ENCODE results near the gene DOK4.

Gene DOK4

GRCh38 chr16:57476546-57477410 lies 9.5 kb downstream of the DOK4 start:
- no peak for DNase-seq (ENCODE audit: low read depth)

- no peak for DNase-seq (ENCODE audit: low read depth)
Measured at GRCh38 chr16:57475711-57476339, 10.5 kb downstream of the DOK4 start.

- DNase-seq (ENCODE audit: low read depth) = no peak
Measured at GRCh38 chr16:57474671-57475661, 11.3 kb downstream of the DOK4 start.

- DNase-seq (ENCODE audit: low read depth) = no peak
Measured at GRCh38 chr16:57473906-57474305, 12.4 kb downstream of the DOK4 start.

- no peak for DNase-seq (ENCODE audit: low read depth)
Measured at GRCh38 chr16:57473176-57473840, 13.0 kb downstream of the DOK4 start.

- no peak for DNase-seq (ENCODE audit: low read depth)
Measured at GRCh38 chr16:57472665-57473060, 13.6 kb downstream of the DOK4 start.

- DNase-seq (ENCODE audit: low read depth) = no peak
Measured at GRCh38 chr16:57471852-57472664, 14.2 kb downstream of the DOK4 start.

- no peak for DNase-seq (ENCODE audit: low read depth)
Measured at GRCh38 chr16:57471209-57471608, 15.1 kb downstream of the DOK4 start.

GRCh38 chr16:57470711-57471110 lies 15.6 kb downstream of the DOK4 start:
- no peak for DNase-seq (ENCODE audit: low read depth)

- no peak for DNase-seq (ENCODE audit: low read depth)
Measured at GRCh38 chr16:57469917-57470470, 16.3 kb downstream of the DOK4 start.

- no peak for DNase-seq (ENCODE audit: low read depth)
Measured at GRCh38 chr16:57469046-57469445, 17.2 kb downstream of the DOK4 start.

- no peak for DNase-seq (ENCODE audit: low read depth)
Measured at GRCh38 chr16:57468346-57468745, 17.9 kb downstream of the DOK4 start.

- no peak for DNase-seq (ENCODE audit: low read depth)
Measured at GRCh38 chr16:57464523-57464922, 21.8 kb downstream of the DOK4 start.

- no peak for DNase-seq (ENCODE audit: low read depth)
Measured at GRCh38 chr16:57462978-57463362, 23.3 kb downstream of the DOK4 start.

GRCh38 chr16:57462209-57462977 lies 23.9 kb downstream of the DOK4 start, which contains the start of gene POLR2C:
TSS of gene POLR2C (plus strand) at chr16:57462679. CDS start at chr16:57462725, 46 bp downstream.
- DNase-seq (ENCODE audit: low read depth) = peak; percentile 60

GRCh38 chr16:57452021-57452420 lies 34.3 kb downstream of the DOK4 start:
- DNase-seq (ENCODE audit: low read depth) = no peak

- DNase-seq (ENCODE audit: low read depth) = peak; percentile 71
Measured at GRCh38 chr16:57447186-57447962, 38.9 kb downstream of the DOK4 start, which contains the start of the genes CIAPIN1 and COQ9. TSS of gene CIAPIN1 (minus strand) at chr16:57447385. CDS start at chr16:57440928, 6,457 bp downstream. TSS of gene COQ9 (plus strand) at chr16:57447479. CDS start at chr16:57447506, 27 bp downstream.

GRCh38 chr16:57446531-57447185 lies 39.6 kb downstream of the DOK4 start:
- DNase-seq (ENCODE audit: low read depth) = no peak

All from HS-27A (cell line).